Kidney (tissue), 14 donors: Measurements from ENCODE around the gene CHMP1B. TPM values are rescaled to one million over a fixed set of nuclear protein-coding genes. Genes with fewer than 3 reads are reported as not detected.

ENCODE experiments used
- DNase-seq, 5 donors: peaks; one replicate each; pipeline ENCODE4 v3.0.0-alpha.2; 2013 to 2020
- FAIRE-seq: peaks from 2 replicates; lab custom pipeline; 2012; peaks lifted over from hg19 to GRCh38; lab: Jason Lieb, UNC
- H3K27ac ChIP-seq, 2 donors: one replicate each; pipeline ENCODE4 v1.7.0; 2013; ENCODE audit warnings: low read depth in 2 of 2, low read length in 2 of 2, inconsistent platforms in 1 of 2
- H3K27me3 ChIP-seq: one replicate; pipeline ENCODE4 v1.7.1; 2013; ENCODE audit warnings: low read length, inconsistent platforms; ENCODE audit not compliant: control insufficient read depth, insufficient read depth
- H3K36me3 ChIP-seq, 3 donors: one replicate each; pipeline versions ENCODE4 v1.7.0 to v1.7.1; 2013; ENCODE audit warnings: low read length in 3 of 3, control low read depth in 1 of 3, inconsistent platforms in 1 of 3; ENCODE audit not compliant: insufficient read depth in 3 of 3, control insufficient read depth in 2 of 3
- H3K4me1 ChIP-seq, 3 donors: one replicate each; pipeline versions ENCODE4 v1.7.0 to v1.7.1; 2013; ENCODE audit warnings: low read length in 3 of 3, inconsistent platforms in 1 of 3, low read depth in 1 of 3; ENCODE audit not compliant: control insufficient read depth in 2 of 3, insufficient read depth in 2 of 3
- H3K4me3 ChIP-seq, 3 donors: one replicate each; pipeline versions ENCODE4 v1.7.0 to v1.8.1; 2013; ENCODE audit warnings: low read length in 3 of 3, control low read depth in 1 of 3, inconsistent platforms in 1 of 3
- H3K9ac ChIP-seq, 3 donors: one replicate each; pipeline versions ENCODE4 v1.7.0 to v1.7.1; 2013; ENCODE audit warnings: low read length in 3 of 3, control low read depth in 1 of 3, inconsistent platforms in 1 of 3
- H3K9me3 ChIP-seq, 3 donors: one replicate each; pipeline versions ENCODE4 v1.7.0 to v1.7.1; 2013; ENCODE audit warnings: low read length in 3 of 3, control low read depth in 1 of 3, inconsistent platforms in 1 of 3; ENCODE audit not compliant: control insufficient read depth in 2 of 3, insufficient read depth in 1 of 3
- intact Hi-C: fragments of 100-400 bp; cut with DNase I; formaldehyde crosslinking; loops from one replicate; pipeline ENCODE4 v1.11.1; 2022
- polyA plus RNA-seq: library from polyadenylated mRNA; stranded (reverse); fragments of 350-450 nt; fragmentation: Illumina TruSeq; extraction: RNeasy Lipid Tissue Mini Kit (QIAGEN cat#74804); gene quantifications from one replicate; pipeline ENCODE4 v1.2.3, GENCODE V29; 2014; ENCODE audit warnings: low read depth, low replicate concordance; ENCODE audit not compliant: insufficient read depth
- total RNA-seq: library from RNA; stranded (reverse); fragmentation: NEBNext Ultra II Directional; extraction: Animal tissue kit (Norgen Biotek cat#: 25700); gene quantifications from one replicate; pipeline ENCODE4 v1.2.1, GENCODE V29; 2021
- TF ChIP-seq, protein P1 (sequence below): IDR thresholded peaks from 3 replicates; pipeline ENCODE4 v1.5.1; 2012; ENCODE audit warnings: mild to moderate bottlenecking, moderate library complexity, borderline replicate concordance; ENCODE audit not compliant: insufficient read depth; ENCODE audit errors: extremely low read depth
- donor health status: control.
- donor health status: control.
- donor health status: control.
- donor health status: control.
- donor health status: control.
- donor health status: DM: yes; HTN: yes; CAD: no.
- donor health status: Normal renal cell carcinoma (clear cell type).

CHMP1B gene
- total and polyA plus RNA-seq, 2 donors from 2014 or later: 34.5 to 47.4 TPM

DNA sequence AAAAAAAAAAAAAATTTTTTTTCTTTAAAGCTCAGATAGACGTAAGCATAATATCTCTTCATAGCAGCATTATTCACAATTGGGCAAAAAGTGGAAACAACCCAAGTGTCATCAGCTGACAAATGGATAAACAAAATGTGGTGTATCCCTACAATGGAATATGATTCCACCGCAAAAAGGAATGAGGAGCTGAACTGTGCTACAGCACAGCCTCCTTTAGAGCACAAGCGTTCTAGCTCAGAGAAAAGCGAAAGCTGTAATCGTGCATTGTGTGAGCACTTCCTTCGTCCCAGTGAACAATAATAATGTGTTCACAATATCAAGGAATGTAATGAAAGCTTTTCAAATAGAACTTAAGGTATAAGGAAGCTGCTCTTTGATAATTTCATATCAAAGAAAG is 11.7 kb upstream of the CHMP1B start:
- FAIRE-seq (no peak), DNase-seq (no peak)
- no peak overlapping the region for H3K9ac ChIP-seq
- H3K4me1 ChIP-seq: no peaks in the 10 kb centered on the region
- no peaks in the 10 kb centered on the region for H3K36me3 ChIP-seq
- H3K4me3 ChIP-seq: no peak overlapping the region
- intact Hi-C loops: no loop called here
- no peak overlapping the region for H3K27ac ChIP-seq
- no peaks in the 10 kb centered on the region for H3K27me3 ChIP-seq
- TF ChIP-seq, protein P1, sequence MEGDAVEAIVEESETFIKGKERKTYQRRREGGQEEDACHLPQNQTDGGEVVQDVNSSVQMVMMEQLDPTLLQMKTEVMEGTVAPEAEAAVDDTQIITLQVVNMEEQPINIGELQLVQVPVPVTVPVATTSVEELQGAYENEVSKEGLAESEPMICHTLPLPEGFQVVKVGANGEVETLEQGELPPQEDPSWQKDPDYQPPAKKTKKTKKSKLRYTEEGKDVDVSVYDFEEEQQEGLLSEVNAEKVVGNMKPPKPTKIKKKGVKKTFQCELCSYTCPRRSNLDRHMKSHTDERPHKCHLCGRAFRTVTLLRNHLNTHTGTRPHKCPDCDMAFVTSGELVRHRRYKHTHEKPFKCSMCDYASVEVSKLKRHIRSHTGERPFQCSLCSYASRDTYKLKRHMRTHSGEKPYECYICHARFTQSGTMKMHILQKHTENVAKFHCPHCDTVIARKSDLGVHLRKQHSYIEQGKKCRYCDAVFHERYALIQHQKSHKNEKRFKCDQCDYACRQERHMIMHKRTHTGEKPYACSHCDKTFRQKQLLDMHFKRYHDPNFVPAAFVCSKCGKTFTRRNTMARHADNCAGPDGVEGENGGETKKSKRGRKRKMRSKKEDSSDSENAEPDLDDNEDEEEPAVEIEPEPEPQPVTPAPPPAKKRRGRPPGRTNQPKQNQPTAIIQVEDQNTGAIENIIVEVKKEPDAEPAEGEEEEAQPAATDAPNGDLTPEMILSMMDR: no peak
- no peaks in the 10 kb centered on the region for H3K9me3 ChIP-seq

DNA sequence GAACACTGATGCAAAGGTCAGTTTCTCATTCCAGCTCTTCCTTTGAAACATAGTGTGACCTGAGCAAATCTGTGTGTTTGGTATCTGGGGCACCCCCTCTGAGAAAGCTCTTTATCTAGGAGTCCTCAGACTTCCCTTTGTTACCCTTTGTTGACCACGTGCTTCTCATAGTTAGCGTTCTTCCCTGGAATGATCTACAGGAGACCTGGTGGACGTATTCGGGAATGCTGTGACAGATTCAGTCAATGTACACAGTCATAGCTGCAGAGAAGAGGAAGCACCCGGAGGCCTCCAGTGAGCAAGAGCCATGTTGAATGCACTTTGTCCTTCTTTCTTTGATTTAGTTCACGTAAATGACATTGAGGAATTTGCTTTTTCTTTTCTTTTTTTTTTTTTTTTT is 10.7 kb upstream of the CHMP1B start:
- Histone ChIP-seq H3K9me3 (no peaks in the 10 kb centered on the region), H3K4me3 (no peak overlapping the region), H3K27ac (no peak overlapping the region), H3K27me3 (no peaks in the 10 kb centered on the region), H3K9ac (no peak overlapping the region), H3K4me1 (no peaks in the 10 kb centered on the region), H3K36me3 (no peaks in the 10 kb centered on the region)
- intact Hi-C loops: no loop called here
- FAIRE-seq (no peak), DNase-seq (no peak)
- TF ChIP-seq, protein P1: no peak

DNA sequence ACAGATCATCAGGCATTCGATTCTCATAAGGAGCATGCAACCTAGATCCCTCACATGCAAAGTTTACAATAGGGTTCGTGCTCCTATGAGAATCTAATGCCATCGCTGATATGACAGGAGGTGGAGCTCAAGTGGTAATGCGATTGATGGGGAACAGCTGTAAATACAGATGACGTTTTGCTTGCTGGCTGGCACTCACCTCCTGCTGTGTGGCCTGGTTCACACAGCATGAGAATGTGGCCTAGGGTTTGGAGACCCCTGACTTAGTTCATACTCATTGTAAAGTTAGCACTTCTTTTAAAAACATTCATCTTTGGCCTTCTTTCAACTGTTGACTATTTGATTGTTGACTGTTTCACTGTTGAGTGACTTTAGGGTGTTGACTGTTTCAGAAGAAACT is 8.7 kb upstream of the CHMP1B start:
- H3K9ac ChIP-seq: no peak overlapping the region
- FAIRE-seq (no peak), DNase-seq (no peak)
- H3K9me3 ChIP-seq: no peaks in the 10 kb centered on the region
- H3K36me3 ChIP-seq: no peaks in the 10 kb centered on the region
- H3K4me3 ChIP-seq: no peak overlapping the region
- no peaks in the 10 kb centered on the region for H3K27me3 ChIP-seq
- H3K27ac ChIP-seq: no peak overlapping the region
- TF ChIP-seq, protein P1: no peak
- H3K4me1 ChIP-seq: no peaks in the 10 kb centered on the region
- intact Hi-C loops: no loop called here

DNA sequence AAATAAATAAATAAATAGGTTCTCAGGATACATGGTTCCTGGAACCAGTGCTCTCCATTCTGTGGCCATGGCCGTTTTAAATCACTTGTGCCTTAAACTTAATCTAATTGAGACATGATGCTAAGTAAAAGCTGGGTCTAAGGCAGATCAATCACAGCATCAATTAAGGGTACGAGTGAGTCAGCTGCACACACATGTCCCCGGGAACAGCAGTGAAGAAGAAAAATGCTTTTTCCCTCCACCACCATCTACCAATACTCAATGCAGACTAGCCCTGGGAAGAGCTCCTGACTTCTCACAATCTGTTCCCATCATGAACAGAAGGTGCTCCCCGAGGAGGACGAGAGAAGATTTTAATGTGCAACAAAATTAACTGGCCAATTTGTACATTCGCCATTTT is 6.8 kb upstream of the CHMP1B start:
- DNase-seq (no peak), FAIRE-seq (no peak)
- Histone ChIP-seq H3K4me1 (no peaks in the 10 kb centered on the region), H3K9ac (no peak overlapping the region), H3K36me3 (no peaks in the 10 kb centered on the region), H3K27me3 (no peaks in the 10 kb centered on the region), H3K4me3 (no peak overlapping the region), H3K27ac (no peak overlapping the region), H3K9me3 (no peaks in the 10 kb centered on the region)
- intact Hi-C loops: no loop called here
- TF ChIP-seq, protein P1: no peak
